ENCODE results near the gene MGRN1.

MGRN1 gene

DNA sequence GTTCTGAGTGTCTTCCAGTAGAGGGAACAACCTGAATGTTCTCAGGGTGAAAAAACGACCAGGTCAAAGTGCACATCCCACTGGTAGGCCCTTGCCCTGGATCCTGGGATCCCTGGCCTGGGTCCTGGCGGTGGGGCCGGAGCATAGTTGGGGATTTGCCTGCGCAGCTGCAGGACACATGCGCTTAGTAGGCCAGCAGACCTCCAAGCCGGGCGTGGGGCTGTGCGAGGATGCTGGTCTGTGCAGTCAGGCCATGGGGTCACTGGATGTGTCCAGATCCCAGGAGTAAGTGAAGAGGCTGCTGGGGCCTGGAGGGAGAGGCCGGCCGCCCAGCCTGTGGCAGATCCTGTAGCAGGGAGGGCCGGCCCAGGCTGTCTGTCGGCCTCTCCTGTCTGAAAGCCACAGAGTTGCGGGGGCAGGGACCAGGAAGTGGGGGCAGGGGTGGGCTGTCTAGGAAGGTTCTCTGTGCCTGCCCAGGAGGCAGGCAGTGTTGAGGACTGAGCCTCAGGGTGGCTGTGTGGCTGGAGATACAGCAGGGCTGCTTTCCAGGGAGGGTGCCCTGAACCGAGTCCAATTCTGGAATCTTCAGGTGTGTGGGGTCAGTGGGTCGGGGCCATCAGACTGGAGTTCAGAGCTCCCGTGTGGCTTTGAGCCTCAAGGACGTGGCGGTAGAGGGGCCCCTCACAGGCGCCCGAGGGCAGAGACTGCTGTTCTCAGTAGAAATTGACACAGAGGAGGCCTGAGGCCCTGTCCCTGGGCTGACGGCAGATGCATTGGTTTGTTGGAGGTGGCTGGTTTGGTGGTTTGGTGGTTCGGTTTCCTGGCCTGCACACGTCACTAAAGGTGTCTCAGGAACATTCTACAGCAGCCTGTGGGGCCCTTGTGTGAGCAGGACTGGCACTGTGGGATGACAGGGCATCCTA lies 51.5 kb downstream of the MGRN1 start:
- no peak for DNase-seq (ENCODE audit: low read depth)

DNA sequence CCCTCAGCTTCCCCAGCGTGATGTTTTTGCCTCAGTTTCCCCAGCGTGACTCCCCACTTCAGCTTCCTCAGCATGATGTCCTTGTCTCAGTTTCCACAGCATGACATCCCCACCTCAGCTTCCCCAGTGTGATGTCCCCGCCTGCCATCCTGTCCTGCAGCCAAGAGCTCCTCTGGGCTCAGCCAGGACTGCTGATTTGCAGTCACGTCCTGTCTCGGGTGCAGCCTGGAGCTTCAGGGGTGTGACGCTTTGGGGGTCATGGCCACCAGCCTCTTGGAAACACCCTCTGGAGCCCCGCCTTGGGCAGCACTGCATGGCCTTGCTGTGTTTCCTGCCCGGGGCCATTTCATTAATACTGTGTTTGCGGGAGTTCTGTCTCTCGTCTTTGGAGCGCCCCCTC lies 52.2 kb downstream of the MGRN1 start:
- no peak for DNase-seq (ENCODE audit: low read depth)

DNA sequence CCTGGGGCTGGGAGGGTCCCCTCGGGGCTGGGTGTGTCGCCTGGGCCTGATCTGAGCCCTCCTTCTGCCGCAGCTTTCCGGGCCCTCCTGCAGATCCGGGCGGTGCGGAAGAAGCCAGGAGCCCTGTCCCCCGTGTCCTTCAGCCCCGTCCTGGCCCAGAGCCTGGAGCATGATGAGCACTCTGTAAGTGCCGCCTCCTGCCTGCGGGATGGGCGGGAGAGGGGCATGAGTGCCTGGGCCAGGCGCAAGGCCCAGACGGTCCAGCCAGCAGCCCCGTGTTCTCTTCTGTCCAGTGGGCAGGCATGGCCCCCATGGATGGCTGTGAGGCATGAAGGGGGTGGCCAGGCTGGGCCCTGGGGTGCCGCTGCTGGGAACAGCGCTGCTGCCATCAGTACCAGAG lies 52.8 kb downstream of the MGRN1 start:
- no peak for DNase-seq (ENCODE audit: low read depth)

DNA sequence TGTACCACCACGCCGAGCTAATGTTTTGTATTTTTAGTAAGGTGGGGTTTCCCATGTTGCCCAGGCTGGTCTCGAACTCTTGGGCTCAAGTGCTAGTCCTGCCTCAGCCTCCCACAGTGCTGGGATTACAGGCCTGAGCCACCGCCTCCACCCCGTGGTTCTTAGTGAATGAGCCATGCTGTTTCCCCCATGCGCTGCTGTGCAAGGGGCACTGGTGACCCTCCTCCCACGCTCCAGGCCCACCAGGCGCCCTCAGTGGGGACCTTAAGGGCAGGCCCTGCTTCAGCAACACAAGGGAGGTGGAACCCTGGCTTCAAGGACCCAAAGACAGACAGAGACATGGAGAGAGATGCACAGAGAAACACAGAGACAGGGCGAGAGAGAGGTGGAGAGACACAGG lies 53.4 kb downstream of the MGRN1 start:
- DNase-seq (ENCODE audit: low read depth), result no peak

DNA sequence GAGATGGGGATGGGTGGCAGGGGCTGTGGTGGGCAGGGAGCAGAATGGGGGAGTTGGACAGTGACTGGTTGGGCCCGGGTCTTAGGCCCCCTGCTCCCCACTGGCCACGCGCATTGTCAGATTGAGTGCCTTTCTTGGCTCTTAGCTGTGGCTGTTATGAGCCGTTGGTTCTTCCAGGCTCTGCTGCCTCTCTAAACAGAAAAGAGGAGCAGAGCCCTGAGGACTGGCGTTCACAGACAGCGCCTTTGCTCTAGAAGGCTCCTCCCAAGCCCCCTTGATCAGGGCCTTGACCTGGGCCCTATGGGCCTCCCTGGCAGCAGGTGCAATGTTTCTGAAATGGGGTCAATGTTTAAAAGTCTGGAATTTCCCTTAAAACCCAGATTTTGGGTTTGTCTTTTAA lies 54.0 kb downstream of the MGRN1 start:
- DNase-seq (ENCODE audit: low read depth), result no peak

DNA sequence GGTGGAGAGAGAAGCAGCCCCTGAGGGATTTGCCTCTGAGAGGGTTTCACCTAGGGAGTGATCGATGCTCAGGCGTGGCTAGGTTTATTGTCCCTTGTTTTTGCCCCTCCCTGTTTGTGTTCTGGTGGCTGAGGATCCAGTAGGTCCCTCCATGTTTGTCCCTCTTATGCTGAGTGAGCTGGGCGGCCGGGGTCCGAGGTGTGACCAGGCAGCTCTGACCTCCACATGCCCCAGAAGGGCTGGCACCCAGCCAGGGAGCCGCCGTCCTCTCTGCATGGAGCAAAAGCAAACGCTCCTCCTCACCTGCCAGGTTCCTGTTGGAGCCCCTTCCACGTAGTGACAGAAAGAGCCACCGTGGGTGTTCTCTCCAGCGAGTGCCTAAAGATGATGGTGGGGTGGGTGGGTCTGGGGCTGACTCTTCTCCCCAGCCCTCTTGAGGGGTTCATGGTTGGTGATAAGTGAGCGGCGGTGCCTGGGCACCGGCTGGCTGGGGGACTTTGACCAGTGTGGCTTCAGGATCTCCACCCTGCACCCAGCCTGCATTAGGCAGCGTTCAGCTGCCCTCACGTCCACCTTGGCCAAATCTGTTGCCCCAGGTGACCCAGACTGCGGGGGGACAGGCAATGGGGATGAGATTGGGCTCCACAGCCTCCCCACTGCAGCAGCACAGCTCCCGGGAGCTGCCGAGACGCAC lies 54.7 kb downstream of the MGRN1 start:
- DNase-seq (ENCODE audit: low read depth), result no peak

DNA sequence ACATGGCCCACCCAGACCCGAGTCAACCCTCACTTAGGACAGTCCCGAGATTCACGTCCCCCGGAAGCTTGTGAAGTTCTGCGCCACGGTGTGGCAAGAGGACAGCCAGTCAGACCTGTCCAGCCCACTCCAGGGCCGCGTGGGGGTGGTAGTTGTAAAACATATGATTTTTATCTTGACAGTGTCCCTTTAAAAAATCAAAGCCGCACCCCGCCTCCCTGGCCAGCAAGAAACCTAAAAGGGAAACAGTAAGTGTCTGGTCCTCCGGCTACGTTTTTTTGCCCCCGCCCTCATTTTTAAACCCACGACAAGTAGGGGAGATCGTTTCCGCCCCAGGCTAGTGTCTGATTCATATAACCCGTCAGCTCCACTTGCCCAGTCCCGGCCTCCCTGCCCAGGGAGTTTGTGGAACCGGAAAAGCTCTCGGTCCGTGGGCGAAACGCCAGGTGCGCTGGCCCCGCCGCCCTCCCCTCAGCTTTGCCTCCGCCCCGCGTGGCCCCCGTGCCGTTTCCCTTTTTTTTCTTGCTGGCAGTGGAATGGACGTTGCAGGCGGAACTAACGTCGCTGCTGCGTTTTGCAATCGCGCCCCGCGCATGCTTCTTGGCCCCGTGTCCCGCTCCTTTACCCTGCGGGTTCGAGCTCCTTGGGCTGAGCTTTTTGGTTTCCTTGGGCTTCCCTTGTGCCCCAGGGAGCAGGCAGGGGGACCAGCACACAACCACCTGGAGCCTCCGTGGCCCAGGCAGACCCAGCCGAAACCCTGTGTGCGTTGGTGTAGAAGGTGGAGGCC lies 55.4 kb downstream of the MGRN1 start:
- DNase-seq (ENCODE audit: low read depth), result no peak

DNA sequence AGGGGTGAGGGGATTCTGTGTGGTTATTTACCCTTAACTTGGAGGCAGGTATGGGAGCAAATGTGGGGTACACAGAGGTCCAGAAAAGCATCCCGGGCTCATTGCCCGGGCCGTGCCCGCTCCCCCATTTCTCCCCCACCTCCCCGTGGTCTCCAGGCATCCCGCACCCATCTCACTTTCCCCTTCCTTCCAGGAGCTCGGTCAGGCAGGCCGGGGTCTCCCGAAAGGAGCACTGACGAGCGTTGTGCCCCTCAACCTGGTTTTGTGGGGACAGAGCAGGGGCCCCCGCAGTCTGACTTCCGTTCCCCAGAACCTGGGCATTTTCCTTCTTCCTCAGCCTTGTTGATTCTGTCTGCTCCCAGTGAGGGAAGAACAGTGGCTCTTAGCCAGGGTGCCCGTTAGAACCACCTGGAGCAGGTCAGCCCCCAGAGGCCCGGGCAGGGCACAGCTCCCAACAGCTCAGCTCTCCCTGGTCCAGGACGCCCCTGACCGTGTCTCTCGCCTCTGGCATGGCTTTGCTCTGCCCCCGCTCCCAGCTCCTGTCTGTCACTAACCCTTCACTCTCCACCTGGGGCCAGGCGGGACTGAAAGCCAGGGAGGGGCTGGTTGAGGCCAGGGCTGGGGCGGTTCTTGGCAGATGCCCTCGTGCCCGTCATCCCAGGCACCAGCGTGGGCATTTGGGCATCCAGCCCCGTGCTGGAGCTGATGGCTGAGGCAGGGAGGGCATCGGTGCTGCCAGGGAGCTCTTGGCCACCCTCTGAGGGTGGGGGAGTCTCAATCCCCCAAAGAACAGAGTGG lies 56.2 kb downstream of the MGRN1 start:
- DNase-seq (ENCODE audit: low read depth), result no peak

DNA sequence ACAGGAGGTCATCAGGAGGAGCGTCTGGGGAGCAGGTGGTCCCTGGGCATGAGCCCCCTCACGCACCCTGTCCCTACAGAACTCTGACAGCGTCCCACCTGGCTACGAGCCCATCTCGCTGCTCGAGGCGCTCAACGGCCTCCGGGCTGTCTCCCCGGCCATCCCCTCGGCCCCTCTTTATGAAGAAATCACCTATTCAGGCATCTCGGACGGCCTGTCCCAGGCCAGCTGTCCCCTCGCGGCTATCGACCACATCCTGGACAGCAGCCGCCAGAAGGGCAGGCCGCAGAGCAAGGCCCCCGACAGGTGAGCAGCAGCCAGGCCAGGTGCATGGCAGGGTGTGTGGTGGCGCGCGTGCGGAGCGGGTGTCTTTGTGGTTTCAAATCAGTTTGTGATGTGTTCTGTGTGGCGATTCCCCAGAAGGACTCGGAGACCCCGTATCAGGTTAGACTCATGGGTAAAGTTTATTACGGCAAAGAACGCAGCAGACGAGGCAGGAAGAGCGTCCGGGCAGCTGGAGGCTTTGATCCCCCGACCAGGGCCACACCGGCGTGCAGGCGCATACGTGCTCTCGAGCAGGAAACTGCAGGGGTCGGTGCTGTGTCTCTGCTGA lies 57.0 kb downstream of the MGRN1 start:
- DNase-seq (ENCODE audit: low read depth), result no peak

DNA sequence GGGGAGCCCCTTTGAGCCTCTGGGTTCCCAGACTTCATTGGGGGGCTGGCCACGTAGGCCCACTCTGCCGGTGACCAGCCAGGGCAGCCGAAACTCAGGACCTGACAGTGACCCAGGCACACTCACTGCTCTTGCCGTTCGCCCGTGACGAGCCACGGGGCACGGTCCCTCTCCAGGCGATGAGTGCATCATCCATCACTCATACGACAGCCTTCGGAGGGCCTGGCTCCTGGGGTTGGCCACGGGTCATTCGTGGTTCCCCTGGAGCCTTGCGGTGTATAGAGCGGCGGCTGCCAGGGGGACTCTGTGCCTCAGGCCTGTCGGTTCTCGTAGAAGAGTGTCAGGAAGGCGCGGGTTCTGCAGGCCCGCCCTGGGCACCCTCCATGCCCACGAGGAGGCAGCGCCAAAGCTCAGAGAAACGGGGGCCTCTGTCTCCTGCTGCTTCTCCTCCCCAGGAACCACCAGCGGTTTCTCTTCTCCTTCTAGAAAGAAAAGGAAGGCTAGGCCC lies 57.5 kb downstream of the MGRN1 start:
- no peak for DNase-seq (ENCODE audit: low read depth)

DNA sequence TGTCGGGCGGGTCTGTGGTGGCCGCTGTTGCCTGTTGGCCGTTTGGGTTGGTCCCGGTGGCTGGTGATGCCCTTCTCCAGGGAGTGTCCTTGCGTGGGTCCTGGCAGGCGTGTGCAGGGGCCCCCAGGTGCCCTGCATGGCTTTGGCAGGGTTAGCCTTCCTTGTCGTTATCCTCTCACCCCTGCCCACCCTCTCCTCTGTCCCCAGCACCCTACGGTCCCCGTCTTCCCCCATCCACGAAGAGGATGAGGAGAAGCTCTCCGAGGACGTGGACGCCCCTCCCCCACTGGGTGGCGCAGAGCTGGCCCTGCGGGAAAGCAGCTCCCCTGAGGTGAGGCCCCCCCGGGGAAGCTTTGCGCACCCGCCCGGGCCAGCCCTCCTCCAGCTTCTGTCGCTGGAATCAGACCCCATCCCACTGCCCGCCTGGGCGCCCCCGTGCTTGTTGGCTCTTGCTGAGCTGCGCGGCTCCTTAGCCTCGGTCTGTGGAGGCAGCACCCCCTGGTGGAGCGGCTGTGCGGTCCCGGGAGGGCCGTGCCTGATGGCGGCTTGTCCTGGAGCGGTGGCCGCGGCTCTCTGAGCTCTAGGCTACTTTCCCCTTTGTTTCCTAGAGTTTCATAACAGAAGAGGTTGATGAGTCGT lies 58.1 kb downstream of the MGRN1 start:
- DNase-seq (ENCODE audit: low read depth), result no peak

DNA sequence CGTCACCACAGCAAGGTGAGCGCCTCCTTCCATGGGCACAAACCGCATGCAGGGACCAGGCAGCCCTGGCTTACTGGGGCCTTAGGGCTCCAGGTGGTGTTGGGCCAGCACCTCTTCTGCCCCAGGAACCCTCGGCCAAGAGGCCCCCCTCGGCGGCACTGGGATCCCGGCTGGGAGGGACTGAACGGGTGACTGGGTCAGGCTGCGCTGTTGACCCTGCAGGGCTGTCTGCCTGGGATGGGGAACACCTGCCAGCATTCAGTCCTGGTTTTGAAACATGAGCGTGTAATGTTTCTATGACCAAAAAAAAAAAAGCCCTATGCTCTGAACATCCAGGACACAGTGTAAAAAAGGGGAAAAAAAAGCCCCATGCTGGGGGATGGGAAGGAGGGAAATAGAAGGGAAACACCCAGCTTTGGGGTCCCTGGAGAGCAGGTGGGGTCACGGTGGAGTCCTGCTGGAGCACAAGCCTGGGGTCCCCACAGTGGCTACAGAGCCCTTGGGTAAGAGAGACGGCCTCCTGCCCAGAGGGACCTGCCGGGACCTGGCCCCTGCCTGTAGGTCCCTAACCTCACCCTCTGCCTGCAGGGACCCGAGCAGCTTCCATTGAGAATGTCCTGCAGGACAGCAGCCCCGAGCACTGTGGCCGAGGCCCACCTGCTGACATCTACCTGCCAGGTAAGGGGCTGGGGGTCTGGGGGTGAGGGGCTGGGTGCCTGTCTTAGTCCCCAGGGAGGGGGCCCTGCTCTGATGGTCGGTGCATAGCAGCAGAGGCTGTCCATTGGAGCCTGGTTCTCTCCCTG lies 58.8 kb downstream of the MGRN1 start:
- DNase-seq (ENCODE audit: low read depth), result no peak

DNA sequence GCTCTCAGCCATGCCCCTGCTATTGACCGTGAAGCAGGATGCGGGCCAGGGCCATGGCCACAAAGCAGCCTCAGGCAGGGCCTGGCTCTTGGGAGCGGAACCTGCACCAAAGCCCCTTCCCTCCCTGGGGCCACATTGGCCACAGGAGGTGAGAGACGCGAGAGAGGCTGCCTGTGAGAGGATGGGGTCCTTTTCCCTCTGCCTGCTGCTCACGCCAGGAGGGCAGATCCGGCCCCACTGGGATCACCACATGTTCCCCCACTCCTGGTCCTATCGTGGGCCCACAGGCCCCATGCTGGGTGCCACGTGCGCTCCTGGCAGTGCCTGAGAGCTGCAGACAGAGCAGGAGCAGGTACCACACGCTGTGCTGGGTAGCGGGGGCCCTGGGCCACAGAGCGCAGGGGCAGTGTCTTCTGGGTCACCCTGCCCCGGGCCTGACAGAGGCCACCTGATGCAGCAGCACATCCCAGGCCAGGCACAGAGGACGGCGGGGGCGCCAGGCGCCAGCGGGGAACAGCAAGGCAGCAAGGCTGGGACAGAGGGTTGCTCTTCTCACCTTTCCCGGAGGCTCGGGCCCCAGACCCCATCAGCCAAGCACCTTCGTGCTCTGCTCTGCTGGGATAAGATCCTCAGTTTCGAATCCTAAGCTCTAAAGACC lies 59.6 kb downstream of the MGRN1 start:
- no peak for DNase-seq (ENCODE audit: low read depth)

DNA sequence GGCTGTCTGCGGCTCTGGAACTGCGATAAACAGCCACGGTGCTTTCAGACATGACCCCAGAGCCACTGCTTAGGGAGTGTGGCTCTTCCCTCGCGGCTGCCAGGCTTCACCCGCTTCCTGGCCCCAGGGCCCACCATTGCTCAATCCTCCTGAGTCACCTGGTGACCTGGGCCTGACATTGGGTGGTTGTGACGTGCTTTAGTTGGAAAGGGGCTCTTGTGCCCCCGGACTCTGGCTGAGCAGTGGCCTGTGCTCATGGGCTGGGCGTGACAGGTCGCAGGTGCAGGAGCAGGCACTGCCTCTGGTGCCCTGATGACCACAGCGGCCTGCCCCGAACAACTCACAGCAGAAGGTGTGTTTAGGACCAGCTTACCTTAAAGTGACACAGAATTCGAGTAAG lies 60.1 kb downstream of the MGRN1 start:
- no peak for DNase-seq (ENCODE audit: low read depth)

DNA sequence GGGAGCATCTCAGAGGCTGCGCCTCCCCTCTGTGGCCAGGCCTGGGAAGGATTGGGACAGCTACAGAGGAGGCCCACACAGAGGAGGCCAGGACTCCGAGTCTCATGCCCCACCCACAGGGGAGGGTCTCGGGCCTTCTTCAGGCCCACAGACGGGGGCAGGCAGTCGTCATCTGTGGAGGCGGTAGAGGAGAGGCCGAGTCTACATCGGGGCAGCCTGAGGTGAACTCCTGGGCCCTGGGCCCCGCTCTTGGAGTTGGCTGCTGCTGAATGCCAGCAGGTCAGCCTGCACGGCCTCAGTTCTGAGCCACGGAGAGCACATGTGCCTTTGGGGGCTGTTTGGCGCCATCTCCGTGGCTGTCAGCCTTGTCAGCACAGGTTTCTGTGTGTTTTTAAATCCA lies 60.7 kb downstream of the MGRN1 start:
- no peak for DNase-seq (ENCODE audit: low read depth)

DNA sequence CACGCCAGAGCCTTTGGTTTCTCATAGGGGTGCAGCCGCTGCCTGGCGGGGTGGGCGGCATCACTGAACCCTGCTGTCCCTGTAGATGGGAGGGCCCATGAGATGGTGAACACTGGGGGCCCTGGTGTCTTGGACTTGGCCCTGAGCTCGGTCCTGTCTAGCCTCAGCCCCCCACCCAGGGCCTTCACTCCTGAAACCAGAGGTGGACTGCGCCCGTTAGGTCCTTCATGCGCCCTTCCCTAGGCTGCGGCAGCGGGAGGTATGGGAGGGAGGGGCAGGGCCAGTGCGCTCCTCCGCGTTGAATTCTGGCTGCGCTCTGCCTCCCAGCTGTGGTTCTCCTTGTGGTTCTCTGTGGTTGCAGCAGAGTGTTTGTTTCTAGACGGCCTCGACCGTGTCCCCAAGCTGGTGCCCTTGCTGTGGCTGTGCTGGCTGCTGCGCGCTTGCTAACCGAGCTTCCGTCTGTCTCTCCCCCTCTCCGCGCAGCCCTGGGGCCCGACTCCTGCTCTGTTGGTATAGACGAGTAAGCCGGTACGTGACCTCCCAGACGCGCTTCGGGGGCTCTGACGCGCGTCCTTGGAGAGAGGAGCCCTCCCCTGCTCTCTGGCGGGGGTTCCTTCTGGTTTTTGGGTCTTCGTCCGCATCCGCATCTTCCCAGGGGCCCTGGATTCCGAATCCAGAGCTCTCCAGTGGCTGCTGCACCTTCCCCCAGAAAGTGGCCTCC lies 61.3 kb downstream of the MGRN1 start:
- no peak for DNase-seq (ENCODE audit: low read depth)

DNA sequence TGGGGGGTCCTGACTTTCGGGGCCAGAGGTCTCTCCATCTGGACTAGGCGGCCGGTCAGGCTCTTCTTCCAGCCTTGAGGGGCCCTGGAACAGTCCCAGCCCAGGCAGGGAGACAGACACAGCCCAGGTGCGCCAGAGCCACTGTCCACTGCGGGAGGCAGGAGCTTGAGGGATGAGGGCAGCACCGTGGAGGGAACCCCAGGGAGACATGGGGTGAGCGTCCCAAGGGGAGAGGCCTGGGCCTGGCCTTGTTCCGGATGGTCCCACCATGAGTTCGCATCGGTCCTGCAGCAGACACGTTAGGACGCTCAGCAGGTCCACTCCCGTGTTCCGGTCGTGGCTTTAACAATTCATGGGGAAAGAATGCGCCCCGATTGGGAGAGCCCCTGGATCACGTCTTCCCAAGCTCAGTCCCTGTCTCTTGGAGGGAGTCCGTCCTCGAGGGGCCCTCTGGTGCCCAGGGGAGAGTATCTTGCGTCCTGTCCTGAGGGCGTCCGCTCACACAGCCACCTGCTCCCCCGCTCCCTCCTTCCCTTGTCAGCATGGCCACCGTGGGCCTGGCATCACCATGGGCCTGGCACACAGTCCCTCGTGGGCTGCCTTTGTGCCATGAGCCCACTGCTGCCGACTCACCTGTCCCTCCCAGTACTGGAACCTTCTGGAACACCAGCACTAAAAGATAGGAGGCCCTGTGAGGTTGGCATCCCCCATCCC lies 62.0 kb downstream of the MGRN1 start:
- no peak for DNase-seq (ENCODE audit: low read depth)

DNA sequence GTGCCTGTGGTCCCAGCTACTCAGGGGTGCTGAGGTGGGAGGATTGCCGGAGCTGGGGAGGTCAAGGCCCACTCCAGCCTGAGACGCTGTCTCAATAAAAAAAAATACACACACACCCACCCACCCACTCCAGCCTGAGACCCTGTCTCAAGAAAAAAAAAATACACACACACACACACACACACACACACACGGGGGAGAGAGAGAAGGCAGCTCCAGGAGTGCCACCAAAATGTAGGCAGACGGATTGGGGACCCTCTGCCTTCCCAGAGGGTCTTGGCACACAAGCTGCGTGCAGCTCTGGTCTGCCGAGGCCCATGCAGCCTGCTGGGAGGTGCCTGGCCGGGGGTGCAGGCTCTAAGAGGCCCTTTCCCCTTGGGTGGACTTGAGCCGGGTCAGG lies 62.8 kb downstream of the MGRN1 start:
- DNase-seq (ENCODE audit: low read depth), result no peak

Data from GM04503 (cell line).